Cardiac muscle cell (in vitro differentiated cells and primary cell): Measurements from ENCODE around the gene RSAD2. TPM values are rescaled to one million over a fixed set of nuclear protein-coding genes. Genes with fewer than 3 reads are reported as not detected.

Source experiments
- DNase-seq, 2 donors: peaks; one replicate each; pipeline versions ENCODE4 v3.0.0 to v3.0.0-alpha.2; 2010 to 2017; ENCODE audit warnings: low read depth in 1 of 2, low spot score in 1 of 2
- H3K27ac ChIP-seq: fragments of 200-600 bp; sonication (generic); 2 replicates; pipeline ENCODE4 v1.5.1; 2016
- H3K27me3 ChIP-seq: fragments of 200-600 bp; sonication (generic); 2 replicates; pipeline ENCODE4 v1.6.0; 2016; ENCODE audit warnings: control low read depth
- H3K36me3 ChIP-seq: fragments of 200-600 bp; sonication (generic); 2 replicates; pipeline ENCODE4 v1.5.1; 2016; ENCODE audit warnings: control low read depth
- H3K4me1 ChIP-seq: fragments of 200-600 bp; sonication (generic); 2 replicates; pipeline ENCODE4 v1.8.1; 2017; ENCODE audit warnings: low read depth, mild to moderate bottlenecking, mixed run types
- H3K4me3 ChIP-seq: fragments of 200-600 bp; sonication (generic); 2 replicates; pipeline ENCODE4 v1.5.1; 2016; ENCODE audit warnings: mild to moderate bottlenecking
- H3K9me3 ChIP-seq: fragments of 200-600 bp; sonication (generic); 2 replicates; pipeline ENCODE4 v1.5.1; 2017; ENCODE audit warnings: low read depth, mild to moderate bottlenecking, control low read depth
- CTCF ChIP-seq: IDR thresholded peaks from 2 replicates; pipeline ENCODE4 v1.5.1; 2012; ENCODE audit warnings: low read depth, mild to moderate bottlenecking, low read length
- polyA plus RNA-seq: library from polyadenylated mRNA; unstranded; fragments of >200 nt; fragmentation: Nextera tagmentation; extraction: Ambion mirVana; gene quantifications from 2 replicates; pipeline ENCODE4 v1.2.1, GENCODE V29; 2016
- total RNA-seq: library from RNA; depleted of rRNA; stranded (reverse); fragments of >200 nt; gene quantifications from 2 replicates; pipeline ENCODE4 v1.2.3, GENCODE V29; 2016

The RSAD2 gene
- total and polyA plus RNA-seq, 2 experiments from 2014 or later: 0.12 to 0.65 TPM

GRCh38 chr2:6908291-6908690 is 30.7 kb downstream of the RSAD2 start:
- TF ChIP-seq CTCF: no peak
- no peak overlapping the region for H3K27ac ChIP-seq
- no peaks in the 10 kb centered on the region for H3K27me3 ChIP-seq
- no peaks in the 10 kb centered on the region for H3K9me3 ChIP-seq
- no peaks in the 10 kb centered on the region for H3K4me1 ChIP-seq
- H3K4me3 ChIP-seq: no peak overlapping the region
- H3K36me3 ChIP-seq: no peaks in the 10 kb centered on the region
- no peak for DNase-seq

- TF ChIP-seq CTCF: no peak
- no peaks in the 10 kb centered on the region for H3K36me3 ChIP-seq
- no peaks in the 10 kb centered on the region for H3K9me3 ChIP-seq
- no peak overlapping the region for H3K4me3 ChIP-seq
- no peak overlapping the region for H3K27ac ChIP-seq
- no peak for DNase-seq
- H3K4me1 ChIP-seq: no peaks in the 10 kb centered on the region
- H3K27me3 ChIP-seq: no peaks in the 10 kb centered on the region
Measured at GRCh38 chr2:6909431-6910385, 32.1 kb downstream of the RSAD2 start.

- DNase-seq: no peak
- no peaks in the 10 kb centered on the region for H3K9me3 ChIP-seq
- no peaks in the 10 kb centered on the region for H3K4me1 ChIP-seq
- no peak for TF ChIP-seq CTCF
- no peak overlapping the region for H3K27ac ChIP-seq
- H3K27me3 ChIP-seq: peaks cover 4% of the 10 kb centered on the region
- no peak overlapping the region for H3K4me3 ChIP-seq
- no peaks in the 10 kb centered on the region for H3K36me3 ChIP-seq
Measured at GRCh38 chr2:6911721-6912120, 34.1 kb downstream of the RSAD2 start.

GRCh38 chr2:6913415-6914157 is 36.0 kb downstream of the RSAD2 start:
- no peak for DNase-seq
- H3K4me1 ChIP-seq: peaks cover 3% of the 10 kb centered on the region
- H3K4me3 ChIP-seq: no peak overlapping the region
- H3K36me3 ChIP-seq: no peaks in the 10 kb centered on the region
- no peak overlapping the region for H3K27ac ChIP-seq
- peaks cover 4% of the 10 kb centered on the region for H3K27me3 ChIP-seq
- H3K9me3 ChIP-seq: no peaks in the 10 kb centered on the region
- TF ChIP-seq CTCF: no peak

GRCh38 chr2:6914828-6915227 is 37.3 kb downstream of the RSAD2 start:
- no peak overlapping the region for H3K27ac ChIP-seq
- no peak for DNase-seq
- no peaks in the 10 kb centered on the region for H3K9me3 ChIP-seq
- no peak overlapping the region for H3K4me3 ChIP-seq
- no peaks in the 10 kb centered on the region for H3K36me3 ChIP-seq
- peaks cover 3% of the 10 kb centered on the region for H3K4me1 ChIP-seq
- TF ChIP-seq CTCF: no peak
- H3K27me3 ChIP-seq: peaks cover 4% of the 10 kb centered on the region
